ENCODE results near the gene FANCC. TPM values are rescaled to one million over a fixed set of nuclear protein-coding genes. Genes with fewer than 3 reads are reported as not detected.

Gene FANCC
- total RNA-seq, 1 experiment from 2014 or later = 7.9 TPM

Other genes starting within 250 kb of the FANCC start
- gene PTCH1, start 199.3 kb upstream of the FANCC start, total RNA-seq (2014; rRNA removed; shearing (Covaris generic)) = 2.2 and 2.3 TPM in 2 replicates

Data from RPMI7951 (cell line).